GM12801 (cell line): Measurements from ENCODE around the gene FOSL2.

Source experiments
- CTCF ChIP-seq: IDR thresholded peaks from one replicate; pipeline ENCODE4 v1.5.1; 2011; ENCODE audit warnings: control low read depth; ENCODE audit not compliant: insufficient read length; ENCODE audit errors: extremely low read depth

Gene FOSL2

DNA sequence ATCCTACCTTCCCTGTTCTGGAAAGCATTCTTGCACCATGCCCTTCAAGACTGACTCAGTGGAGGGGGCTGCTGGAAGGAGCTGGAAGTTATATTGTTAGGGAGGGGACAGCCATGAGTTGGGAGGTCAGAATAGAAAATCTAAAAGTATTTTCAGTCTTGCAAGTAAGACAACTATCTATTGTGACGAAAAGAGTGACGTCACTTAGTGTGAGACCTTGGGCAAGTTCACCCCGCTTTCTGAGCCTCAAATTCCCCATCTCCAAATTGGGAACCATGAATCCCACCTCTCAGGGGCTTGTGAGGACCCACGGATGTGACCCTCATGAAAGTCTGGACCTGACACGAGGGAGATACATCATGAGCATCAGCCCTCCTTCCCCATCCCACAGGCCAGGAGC, 46.5 kb downstream of the FOSL2 start:
- TF ChIP-seq CTCF = no peak

DNA sequence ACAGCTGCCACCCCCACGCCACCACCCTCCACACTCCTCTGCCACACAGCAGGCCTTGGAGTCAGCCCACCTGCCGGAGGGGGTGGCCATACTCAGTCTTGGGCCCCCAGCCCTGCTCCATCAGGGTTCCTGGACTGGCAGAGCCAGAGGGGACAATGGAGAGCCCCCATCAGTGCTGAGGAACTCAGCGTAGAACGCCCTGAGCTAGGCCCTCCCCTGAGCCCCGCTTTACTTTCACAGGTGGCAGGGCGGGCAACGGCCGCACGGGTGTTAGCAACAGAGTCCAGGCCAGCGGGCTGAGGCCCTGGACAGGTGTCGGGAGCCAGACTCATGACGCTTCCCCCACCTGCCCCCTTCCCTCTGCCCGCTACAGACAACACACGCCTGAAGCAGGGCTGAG, 47.1 kb downstream of the FOSL2 start:
- TF ChIP-seq CTCF = no peak

DNA sequence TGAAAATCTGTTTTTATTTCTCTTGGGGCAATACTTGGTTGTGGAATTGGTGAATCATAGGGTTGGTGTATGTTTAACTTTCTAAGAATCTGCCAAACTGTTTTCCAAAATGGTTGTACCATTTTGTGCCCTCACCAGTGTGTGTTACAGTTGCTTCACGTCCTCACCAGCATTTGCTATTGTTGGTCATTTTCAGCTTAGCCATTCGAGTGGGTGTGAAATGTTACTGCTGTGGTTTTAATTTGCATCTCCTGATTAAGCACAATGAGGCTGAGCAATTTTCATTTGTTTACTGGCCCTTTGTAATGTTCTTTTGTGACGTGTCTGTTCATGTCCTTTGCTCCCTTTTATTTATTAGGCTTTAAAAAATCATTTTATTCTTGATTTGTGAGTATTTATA, 49.7 kb downstream of the FOSL2 start:
- TF ChIP-seq CTCF = no peak

DNA sequence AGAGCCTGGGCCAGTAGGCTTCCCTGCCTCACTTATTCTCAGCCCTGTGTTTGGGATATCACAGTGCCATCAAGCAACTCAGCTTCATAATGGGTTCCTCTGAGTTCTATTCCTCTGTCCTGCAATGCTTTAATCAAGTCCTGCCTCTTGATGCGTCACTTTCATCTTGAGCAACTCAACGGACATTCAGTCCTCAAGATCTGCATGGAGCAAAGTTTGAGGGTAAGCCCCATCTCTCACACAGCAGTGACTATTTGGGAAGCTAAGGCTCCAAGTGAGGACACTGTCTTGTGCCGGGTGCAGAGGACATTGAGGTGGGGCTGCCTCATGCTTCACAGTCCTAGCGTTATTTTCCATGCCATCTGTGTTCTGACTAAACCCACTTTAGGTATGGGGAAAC, 52.3 kb downstream of the FOSL2 start:
- TF ChIP-seq CTCF = no peak

DNA sequence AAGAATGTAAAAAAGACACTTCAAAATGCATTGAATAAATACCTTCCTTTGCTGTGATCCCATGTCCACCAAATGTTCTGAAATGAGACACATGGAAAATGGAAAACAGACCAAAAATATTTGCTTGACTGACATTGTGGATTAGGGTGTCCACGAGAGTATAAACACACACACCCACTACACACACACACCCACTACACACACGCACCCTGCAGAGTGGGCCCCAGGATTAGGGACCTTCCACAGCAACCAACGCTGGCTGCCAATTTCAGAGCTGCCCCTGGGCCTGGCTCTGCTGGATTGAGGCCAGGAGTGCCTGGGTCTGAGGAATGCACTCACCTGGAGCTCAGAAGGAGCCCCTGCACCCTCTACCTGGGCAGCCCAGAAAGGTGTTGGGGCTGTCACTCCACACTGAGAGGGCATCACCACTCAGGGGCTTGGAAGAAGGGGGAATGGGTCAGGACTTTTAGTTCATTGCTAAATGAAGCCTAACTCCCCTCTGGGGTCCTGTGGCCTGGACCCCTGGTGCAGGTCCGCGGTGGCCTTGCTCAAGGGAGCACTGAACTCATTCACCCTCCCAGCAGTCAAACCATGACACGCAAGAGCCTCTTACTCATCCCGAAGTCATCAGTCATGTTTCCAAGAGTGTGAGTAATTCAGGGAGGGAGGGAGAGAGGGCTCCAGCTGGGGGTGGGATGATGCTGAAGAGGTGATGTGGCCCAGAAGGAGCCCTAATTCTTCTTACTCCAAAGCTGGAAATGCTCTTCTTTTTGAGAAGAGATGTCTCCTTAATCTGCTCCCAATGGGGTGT, 53.0 kb downstream of the FOSL2 start:
- TF ChIP-seq CTCF = no peak

DNA sequence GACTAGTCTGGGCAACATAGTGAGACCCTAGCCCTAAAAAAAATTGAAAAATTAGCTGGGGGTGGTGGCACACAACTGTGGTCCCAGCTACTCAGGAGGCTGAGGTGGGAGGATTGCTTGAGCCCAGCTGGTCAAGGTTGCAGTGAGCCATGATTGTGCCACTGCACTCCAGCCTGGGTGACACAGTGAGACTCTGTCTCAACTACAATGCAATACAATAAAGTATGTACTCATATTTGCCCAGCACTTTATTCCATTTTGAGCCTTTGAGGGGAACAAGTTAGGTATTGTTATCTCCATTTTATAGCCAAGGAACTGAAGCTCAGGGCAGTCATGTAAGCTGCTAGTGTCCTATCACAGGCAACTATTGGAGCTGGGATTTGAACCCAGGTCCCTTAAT, 53.9 kb downstream of the FOSL2 start:
- no peak for TF ChIP-seq CTCF

- no peak for TF ChIP-seq CTCF
Observed at GRCh38 chr2:28447086-28447485, 54.4 kb downstream of the FOSL2 start.
